ENCODE results near the gene ACKR4.

Gene ACKR4

GRCh38 chr3:132623646-132624045, 26.6 kb downstream of the ACKR4 start:
- no peak overlapping the region for H3K4me3 ChIP-seq (ENCODE audit: control insufficient read depth, low read depth, low read length)
- no peak for DNase-seq (ENCODE audit: low read depth)
- no peak for TF ChIP-seq CTCF (conservative IDR thresholded peaks at IDR 0.05; ENCODE audit: control insufficient read depth, insufficient read depth, low read depth, low read length)

GRCh38 chr3:132624790-132625189, 27.7 kb downstream of the ACKR4 start:
- no peak for TF ChIP-seq CTCF (conservative IDR thresholded peaks at IDR 0.05; ENCODE audit: control insufficient read depth, insufficient read depth, low read depth, low read length)
- H3K4me3 ChIP-seq (ENCODE audit: control insufficient read depth, low read depth, low read length): no peak overlapping the region
- DNase-seq (ENCODE audit: low read depth): no peak

GRCh38 chr3:132625613-132626012, 28.5 kb downstream of the ACKR4 start:
- no peak overlapping the region for H3K4me3 ChIP-seq (ENCODE audit: control insufficient read depth, low read depth, low read length)
- no peak for DNase-seq (ENCODE audit: low read depth)
- TF ChIP-seq CTCF (conservative IDR thresholded peaks at IDR 0.05; ENCODE audit: control insufficient read depth, insufficient read depth, low read depth, low read length): no peak

GRCh38 chr3:132626955-132627354, 29.9 kb downstream of the ACKR4 start:
- no peak overlapping the region for H3K4me3 ChIP-seq (ENCODE audit: control insufficient read depth, low read depth, low read length)
- TF ChIP-seq CTCF (conservative IDR thresholded peaks at IDR 0.05; ENCODE audit: control insufficient read depth, insufficient read depth, low read depth, low read length): no peak
- no peak for DNase-seq (ENCODE audit: low read depth)

GRCh38 chr3:132628157-132628556, 31.1 kb downstream of the ACKR4 start:
- TF ChIP-seq CTCF (conservative IDR thresholded peaks at IDR 0.05; ENCODE audit: control insufficient read depth, insufficient read depth, low read depth, low read length): no peak
- peak; percentile 23 for DNase-seq (ENCODE audit: low read depth)
- no peak overlapping the region for H3K4me3 ChIP-seq (ENCODE audit: control insufficient read depth, low read depth, low read length)

GRCh38 chr3:132629928-132630327, 32.9 kb downstream of the ACKR4 start:
- DNase-seq (ENCODE audit: low read depth): peak; percentile 78
- no peak overlapping the region for H3K4me3 ChIP-seq (ENCODE audit: control insufficient read depth, low read depth, low read length)
- TF ChIP-seq CTCF (conservative IDR thresholded peaks at IDR 0.05; ENCODE audit: control insufficient read depth, insufficient read depth, low read depth, low read length): no peak

- DNase-seq (ENCODE audit: low read depth): no peak
- H3K4me3 ChIP-seq (ENCODE audit: control insufficient read depth, low read depth, low read length): no peak overlapping the region
- TF ChIP-seq CTCF (conservative IDR thresholded peaks at IDR 0.05; ENCODE audit: control insufficient read depth, insufficient read depth, low read depth, low read length): no peak
Measured at GRCh38 chr3:132630612-132631011, 33.5 kb downstream of the ACKR4 start.

Data from fibroblast of mammary gland (primary cell).